ENCODE results near the gene FBXO15.
A peak's percentile ranks its signal among the peaks of the same experiment; 100 is the strongest.

The FBXO15 gene

GRCh38 chr18:74110976-74111375 lies 36.7 kb downstream of the FBXO15 start:
- no peak overlapping the region for H3K27ac Mint-ChIP-seq
- H3K9me3 Mint-ChIP-seq, result peaks cover 14% of the 10 kb centered on the region

GRCh38 chr18:74110149-74110548 lies 37.5 kb downstream of the FBXO15 start:
- H3K27ac Mint-ChIP-seq, result no peak overlapping the region
- no peak for ATAC-seq

More at GRCh38 chr18:74110976-74111375, 36.7 kb downstream of the FBXO15 start:
- Mint-ChIP-seq H3K4me3 (no peak overlapping the region), H3K4me1 (no peaks in the 10 kb centered on the region), H3K36me3 (peaks cover 15% of the 10 kb centered on the region), H3K27me3 (no peaks in the 10 kb centered on the region)
- ATAC-seq, result no peak

GRCh38 chr18:74108460-74108859 lies 39.2 kb downstream of the FBXO15 start:
- peaks cover 15% of the 10 kb centered on the region for H3K36me3 Mint-ChIP-seq
- no peak overlapping the region for H3K4me3 Mint-ChIP-seq
- ATAC-seq, result no peak
- no peaks in the 10 kb centered on the region for H3K4me1 Mint-ChIP-seq
- no peaks in the 10 kb centered on the region for H3K27me3 Mint-ChIP-seq
- H3K27ac Mint-ChIP-seq, result no peak overlapping the region
- peaks cover 22% of the 10 kb centered on the region for H3K9me3 Mint-ChIP-seq

More at GRCh38 chr18:74110149-74110548, 37.5 kb downstream of the FBXO15 start:
- Mint-ChIP-seq H3K27me3 (no peaks in the 10 kb centered on the region), H3K4me1 (no peaks in the 10 kb centered on the region), H3K9me3 (peaks cover 14% of the 10 kb centered on the region), H3K36me3 (peaks cover 15% of the 10 kb centered on the region), H3K4me3 (no peak overlapping the region)

GRCh38 chr18:74097803-74098202 lies 49.8 kb downstream of the FBXO15 start:
- no peak overlapping the region for H3K27ac Mint-ChIP-seq
- no peak overlapping the region for H3K4me3 Mint-ChIP-seq
- H3K36me3 Mint-ChIP-seq, result peaks cover 12% of the 10 kb centered on the region
- ATAC-seq, result no peak
- H3K27me3 Mint-ChIP-seq, result peaks cover 29% of the 10 kb centered on the region
- no peaks in the 10 kb centered on the region for H3K4me1 Mint-ChIP-seq
- peaks cover 22% of the 10 kb centered on the region for H3K9me3 Mint-ChIP-seq

- Mint-ChIP-seq H3K4me3 (no peak overlapping the region), H3K36me3 (peaks cover 8% of the 10 kb centered on the region), H3K4me1 (no peaks in the 10 kb centered on the region), H3K27me3 (peaks cover 35% of the 10 kb centered on the region), H3K27ac (no peak overlapping the region), H3K9me3 (peaks cover 22% of the 10 kb centered on the region)
- no peak for ATAC-seq
Observed at GRCh38 chr18:74092922-74093321, 54.7 kb downstream of the FBXO15 start.

- Mint-ChIP-seq H3K27me3 (no peaks in the 10 kb centered on the region), H3K9me3 (peaks cover 9% of the 10 kb centered on the region), H3K4me3 (no peak overlapping the region), H3K36me3 (no peaks in the 10 kb centered on the region), H3K27ac (no peak overlapping the region), H3K4me1 (peaks cover 9% of the 10 kb centered on the region)
- ATAC-seq, result no peak
Observed at GRCh38 chr18:74084184-74084855, 63.3 kb downstream of the FBXO15 start.

GRCh38 chr18:74083557-74083952 lies 64.1 kb downstream of the FBXO15 start:
- peaks cover 5% of the 10 kb centered on the region for H3K9me3 Mint-ChIP-seq
- H3K4me1 Mint-ChIP-seq, result peaks cover 9% of the 10 kb centered on the region
- no peaks in the 10 kb centered on the region for H3K36me3 Mint-ChIP-seq
- H3K4me3 Mint-ChIP-seq, result no peak overlapping the region
- peaks cover 4% of the 10 kb centered on the region for H3K27me3 Mint-ChIP-seq
- no peak for ATAC-seq
- no peak overlapping the region for H3K27ac Mint-ChIP-seq

GRCh38 chr18:74082742-74083556 lies 64.7 kb downstream of the FBXO15 start:
- peak overlapping the region; percentile 62 for H3K27ac Mint-ChIP-seq
- ATAC-seq, result no peak
- H3K36me3 Mint-ChIP-seq, result no peaks in the 10 kb centered on the region
- H3K4me1 Mint-ChIP-seq, result peaks cover 9% of the 10 kb centered on the region
- H3K27me3 Mint-ChIP-seq, result peaks cover 10% of the 10 kb centered on the region
- no peaks in the 10 kb centered on the region for H3K9me3 Mint-ChIP-seq
- H3K4me3 Mint-ChIP-seq, result peak overlapping the region; percentile 17

GRCh38 chr18:74081966-74082741 lies 65.5 kb downstream of the FBXO15 start:
- H3K4me1 Mint-ChIP-seq, result peaks cover 9% of the 10 kb centered on the region
- peaks cover 10% of the 10 kb centered on the region for H3K27me3 Mint-ChIP-seq
- ATAC-seq, result peak; percentile 88
- H3K27ac Mint-ChIP-seq, result peak overlapping the region; percentile 62
- no peaks in the 10 kb centered on the region for H3K36me3 Mint-ChIP-seq
- H3K9me3 Mint-ChIP-seq, result no peaks in the 10 kb centered on the region
- peak overlapping the region; percentile 17 for H3K4me3 Mint-ChIP-seq

GRCh38 chr18:74078257-74078656 lies 69.4 kb downstream of the FBXO15 start:
- H3K4me1 Mint-ChIP-seq, result peaks cover 9% of the 10 kb centered on the region
- peaks cover 10% of the 10 kb centered on the region for H3K27me3 Mint-ChIP-seq
- no peak overlapping the region for H3K27ac Mint-ChIP-seq

GRCh38 chr18:74074668-74075564 lies 72.7 kb downstream of the FBXO15 start:
- no peak for ATAC-seq
- Mint-ChIP-seq H3K27me3 (peaks cover 10% of the 10 kb centered on the region), H3K4me1 (no peaks in the 10 kb centered on the region), H3K27ac (no peak overlapping the region), H3K9me3 (no peaks in the 10 kb centered on the region), H3K36me3 (no peaks in the 10 kb centered on the region), H3K4me3 (no peak overlapping the region)

More at GRCh38 chr18:74078257-74078656, 69.4 kb downstream of the FBXO15 start:
- Mint-ChIP-seq H3K4me3 (no peak overlapping the region), H3K9me3 (no peaks in the 10 kb centered on the region), H3K36me3 (no peaks in the 10 kb centered on the region)
- ATAC-seq, result no peak

- Mint-ChIP-seq H3K27ac (no peak overlapping the region), H3K36me3 (no peaks in the 10 kb centered on the region), H3K9me3 (no peaks in the 10 kb centered on the region), H3K27me3 (peaks cover 10% of the 10 kb centered on the region), H3K4me3 (no peak overlapping the region), H3K4me1 (no peaks in the 10 kb centered on the region)
- peak; percentile 10 for ATAC-seq
Observed at GRCh38 chr18:74073957-74074667, 73.5 kb downstream of the FBXO15 start.

GRCh38 chr18:74069178-74070050 lies 78.2 kb downstream of the FBXO15 start:
- no peak overlapping the region for H3K4me3 Mint-ChIP-seq
- peaks cover 18% of the 10 kb centered on the region for H3K27me3 Mint-ChIP-seq
- no peaks in the 10 kb centered on the region for H3K36me3 Mint-ChIP-seq
- H3K9me3 Mint-ChIP-seq, result no peaks in the 10 kb centered on the region
- peaks cover 8% of the 10 kb centered on the region for H3K4me1 Mint-ChIP-seq
- H3K27ac Mint-ChIP-seq, result no peak overlapping the region
- ATAC-seq, result no peak

Measured in stimulated activated memory B cell treated with anti-CD40 and anti-IgM and Interleukin-4, amounts not matched to agents 10 μg/mL and 1 μg/mL and 100 μg/mL, for 72 hours (primary cell).